CD4-positive, alpha-beta memory T cell (primary cell): ENCODE measurements around the gene BRF1. TPM values are rescaled to one million over a fixed set of nuclear protein-coding genes. Genes with fewer than 3 reads are reported as not detected.
A peak's percentile ranks its signal among the peaks of the same experiment; 100 is the strongest.
"Not testable (repeated sequence)": the region's sequence is repeated elsewhere in the genome, so short reads cannot be mapped to it uniquely, and the experiment has no call there.

Experiments used
- CTCF ChIA-PET: fragments of 350-600 bp; sonication (Branson Sonifier 250); formaldehyde crosslinking; loops from one replicate; lab custom pipeline; 2021; ENCODE audit warnings: inconsistent platforms; ENCODE audit not compliant: partially characterized antibody; lab: Charles Lee
- POLR2A ChIA-PET: fragments of 350-600 bp; sonication (Branson Sonifier 250); formaldehyde crosslinking; loops from one replicate; lab custom pipeline; 2021; ENCODE audit not compliant: partially characterized antibody; lab: Charles Lee
- DNase-seq, 5 donors: peaks; one replicate each; pipeline versions ENCODE4 v3.0.0 to v3.0.0-alpha.2; 2020 to 2022; ENCODE audit warnings: mixed read lengths in 1 of 5
- H3K27ac ChIP-seq: one replicate; pipeline ENCODE4 v1.7.0; 2013; ENCODE audit warnings: low read depth, low read length
- H3K27me3 ChIP-seq: 2 replicates; pipeline ENCODE4 v1.7.0; 2013; ENCODE audit warnings: mild to moderate bottlenecking, low read length, moderate library complexity; ENCODE audit not compliant: insufficient read depth
- H3K36me3 ChIP-seq: 2 replicates; pipeline ENCODE4 v1.7.0; 2013; ENCODE audit warnings: mild to moderate bottlenecking, low read length, moderate library complexity; ENCODE audit not compliant: insufficient read depth
- H3K4me1 ChIP-seq: 2 replicates; pipeline ENCODE4 v1.7.0; 2013; ENCODE audit warnings: mild to moderate bottlenecking, low read length, moderate library complexity; ENCODE audit not compliant: insufficient read depth
- H3K4me3 ChIP-seq, 2 donors: one replicate each; pipeline ENCODE4 v1.7.0; 2013; ENCODE audit warnings: low read length in 2 of 2, mild to moderate bottlenecking in 1 of 2
- H3K9me3 ChIP-seq, 2 donors: one replicate each; pipeline ENCODE4 v1.7.0; 2013; ENCODE audit warnings: low read length in 2 of 2, control low read depth in 1 of 2; ENCODE audit not compliant: control insufficient read depth in 1 of 2
- H3K27ac Mint-ChIP-seq, 7 donors: one replicate each; pipeline ENCODE4 v1.8.0; 2020 to 2021; ENCODE audit warnings: mixed read lengths in 7 of 7, mild to moderate bottlenecking in 6 of 7, inconsistent platforms in 3 of 7, moderate library complexity in 3 of 7
- H3K27me3 Mint-ChIP-seq, 2 donors: one replicate each; pipeline ENCODE4 v1.8.0; 2020 to 2021; ENCODE audit warnings: mixed read lengths in 2 of 2
- H3K36me3 Mint-ChIP-seq, 2 donors: one replicate each; pipeline ENCODE4 v1.8.0; 2020 to 2021; ENCODE audit warnings: mixed read lengths in 2 of 2, inconsistent platforms in 1 of 2, mild to moderate bottlenecking in 1 of 2
- H3K4me1 Mint-ChIP-seq, 4 donors: one replicate each; pipeline ENCODE4 v1.8.0; 2020 to 2021; ENCODE audit warnings: mixed read lengths in 4 of 4, mild to moderate bottlenecking in 1 of 4
- H3K4me3 Mint-ChIP-seq, 8 donors: one replicate each; pipeline ENCODE4 v1.8.0; 2020 to 2021; ENCODE audit warnings: mixed read lengths in 8 of 8, mild to moderate bottlenecking in 7 of 8, moderate library complexity in 6 of 8, inconsistent platforms in 3 of 8
- H3K9me3 Mint-ChIP-seq, 8 donors: one replicate each; pipeline ENCODE4 v1.8.0; 2020 to 2021; ENCODE audit warnings: mixed read lengths in 8 of 8, mild to moderate bottlenecking in 5 of 8, inconsistent platforms in 3 of 8, moderate library complexity in 1 of 8
- intact Hi-C: fragments of 100-400 bp; cut with micrococcal nuclease; formaldehyde crosslinking; loops from one replicate; pipeline ENCODE4 v1.15.1; 2023
- polyA plus RNA-seq, 2 donors: library from polyadenylated mRNA; unstranded; fragments of 300-500 nt; fragmentation: Illumina TruSeq; gene quantifications; one replicate each; pipeline ENCODE4 v1.2.3, GENCODE V29; 2021
- total RNA-seq, 2 experiments: library from RNA; stranded (reverse); gene quantifications; one replicate each; pipeline ENCODE4 v1.2.3, GENCODE V29; 2021

BRF1 gene
- total and polyA plus RNA-seq, 4 experiments from 2014 or later, result 3.0 to 56.0 (median 30.0) TPM

- Histone ChIP-seq H3K4me3 (no peak overlapping the region), H3K27ac (no peak overlapping the region), H3K9me3 (no peaks in the 10 kb centered on the region), H3K27me3 (no peaks in the 10 kb centered on the region), H3K4me1 (peaks cover 32% of the 10 kb centered on the region), H3K36me3 (no peaks in the 10 kb centered on the region)
- Mint-ChIP-seq H3K36me3 (peaks cover 0 to 4% of the 10 kb centered on the region in 2 donors), H3K4me1 (peaks cover 17 to 58% (median 31%) of the 10 kb centered on the region in 4 donors), H3K27me3 (no peaks in the 10 kb centered on the region), H3K27ac (peak overlapping the region in 3 of 7 donors; percentile 1 to 50 (median 32)), H3K4me3 (peak overlapping the region in 1 of 8 donors; percentile 15), H3K9me3 (no peaks in the 10 kb centered on the region)
- intact Hi-C loops, result no loop called here
- no peak for DNase-seq
- POLR2A ChIA-PET, result interaction anchor here (4.0 kb wide), 1 partner anchor 10 kb away, joined by 22 read pairs; the partner anchor contains the start of gene BRF1
- CTCF ChIA-PET, result interaction anchor here (0.7 to 1.3 kb wide), 3 partner anchors 10 to 201 kb away, joined by 3 read pairs; partner anchors contain the start of gene BRF1
Measured at GRCh38 chr14:105290621-105291346, 10.0 kb downstream of the BRF1 start.

GRCh38 chr14:105288936-105289335 is 11.9 kb downstream of the BRF1 start:
- intact Hi-C loops, H3K9me3 Mint-ChIP-seq: not testable (repeated sequence)

GRCh38 chr14:105287249-105288102 is 13.3 kb downstream of the BRF1 start:
- H3K4me3 Mint-ChIP-seq, result no peak overlapping the region
- ChIA-PET POLR2A (interaction anchor here (1.5 kb wide), 1 partner anchor 14 kb away, joined by 4 read pairs; the partner anchor contains the start of gene BRF1), CTCF (no interaction called here)
- no peaks in the 10 kb centered on the region for H3K27me3 ChIP-seq
- intact Hi-C loops, result no loop called here
- H3K27ac ChIP-seq, result no peak overlapping the region
- H3K9me3 ChIP-seq, result no peaks in the 10 kb centered on the region
- H3K4me1 Mint-ChIP-seq, result peaks cover 22 to 55% (median 28%) of the 10 kb centered on the region in 4 donors
- H3K4me3 ChIP-seq, result no peak overlapping the region
- H3K27ac Mint-ChIP-seq, result no peak overlapping the region
- no peaks in the 10 kb centered on the region for H3K9me3 Mint-ChIP-seq
- H3K4me1 ChIP-seq, result peaks cover 5% of the 10 kb centered on the region
- H3K36me3 Mint-ChIP-seq, result peaks cover 4 to 12% of the 10 kb centered on the region in 2 donors
- no peaks in the 10 kb centered on the region for H3K27me3 Mint-ChIP-seq
- DNase-seq, result no peak
- no peaks in the 10 kb centered on the region for H3K36me3 ChIP-seq

More at GRCh38 chr14:105288936-105289335, 11.9 kb downstream of the BRF1 start:
- peaks cover 4 to 10% of the 10 kb centered on the region in 2 donors for H3K36me3 Mint-ChIP-seq
- not testable (repeated sequence) for H3K4me3 ChIP-seq, H3K36me3 ChIP-seq, H3K27me3 Mint-ChIP-seq, DNase-seq, H3K27ac ChIP-seq, H3K27me3 ChIP-seq, H3K9me3 ChIP-seq
- H3K4me1 Mint-ChIP-seq, result peaks cover 17 to 63% (median 29%) of the 10 kb centered on the region in 4 donors
- peak overlapping the region in 2 of 7 donors; percentile 22 to 46 for H3K27ac Mint-ChIP-seq
- peak overlapping the region in 1 of 8 donors; percentile 61 for H3K4me3 Mint-ChIP-seq
- peaks cover 20% of the 10 kb centered on the region for H3K4me1 ChIP-seq
- POLR2A ChIA-PET, result interaction anchor here (1.5 kb wide), 1 partner anchor 12 kb away, joined by 4 read pairs; the partner anchor contains the start of gene BRF1
- CTCF ChIA-PET, result interaction anchor here (0.9 kb wide), 1 partner anchor 12 kb away, joined by 3 read pairs; the partner anchor contains the start of gene BRF1

GRCh38 chr14:105286759-105287144 is 14.0 kb downstream of the BRF1 start:
- CTCF ChIA-PET, result no interaction called here
- Mint-ChIP-seq H3K9me3 (no peaks in the 10 kb centered on the region), H3K27ac (peak overlapping the region in 1 of 7 donors; percentile 85), H3K4me3 (no peak overlapping the region), H3K27me3 (no peaks in the 10 kb centered on the region), H3K36me3 (peaks cover 4 to 13% of the 10 kb centered on the region in 2 donors), H3K4me1 (peaks cover 25 to 58% (median 32%) of the 10 kb centered on the region in 4 donors)
- no peaks in the 10 kb centered on the region for H3K27me3 ChIP-seq
- H3K36me3 ChIP-seq, result no peaks in the 10 kb centered on the region
- H3K4me3 ChIP-seq, result no peak overlapping the region
- H3K27ac ChIP-seq, result no peak overlapping the region
- POLR2A ChIA-PET, result no interaction called here
- intact Hi-C loops, result no loop called here
- DNase-seq, result no peak
- H3K9me3 ChIP-seq, result no peaks in the 10 kb centered on the region
- peaks cover 3% of the 10 kb centered on the region for H3K4me1 ChIP-seq

- Histone ChIP-seq H3K36me3 (no peaks in the 10 kb centered on the region), H3K27me3 (no peaks in the 10 kb centered on the region), H3K4me3 (no peak overlapping the region), H3K9me3 (no peaks in the 10 kb centered on the region), H3K27ac (no peak overlapping the region), H3K4me1 (no peaks in the 10 kb centered on the region)
- Mint-ChIP-seq H3K27me3 (no peaks in the 10 kb centered on the region), H3K4me1 (peaks cover 22 to 53% (median 27%) of the 10 kb centered on the region in 4 donors), H3K27ac (peak overlapping the region in 2 of 7 donors; percentile 38 to 82), H3K9me3 (no peaks in the 10 kb centered on the region), H3K4me3 (no peak overlapping the region), H3K36me3 (peaks cover 4 to 15% of the 10 kb centered on the region in 2 donors)
- POLR2A ChIA-PET, result interaction anchor here (1.1 kb wide), 1 partner anchor 16 kb away, joined by 3 read pairs; the partner anchor contains the start of gene BRF1
- CTCF ChIA-PET, result interaction anchor here (0.9 kb wide), 1 partner anchor 84 kb away, joined by 3 read pairs; no protein-coding TSS in a partner anchor
- intact Hi-C loops, result no loop called here
- DNase-seq, result no peak
Measured at GRCh38 chr14:105285174-105285573, 15.6 kb downstream of the BRF1 start.

- POLR2A ChIA-PET, result no interaction called here
- peak overlapping the region in 1 of 8 donors; percentile 36 for H3K4me3 Mint-ChIP-seq
- DNase-seq, result no peak
- intact Hi-C loops, result no loop called here
- CTCF ChIA-PET, result no interaction called here
- Histone ChIP-seq H3K9me3 (no peaks in the 10 kb centered on the region), H3K27me3 (no peaks in the 10 kb centered on the region), H3K36me3 (no peaks in the 10 kb centered on the region), H3K27ac (no peak overlapping the region), H3K4me1 (no peaks in the 10 kb centered on the region), H3K4me3 (no peak overlapping the region)
- peaks cover 20 to 56% (median 26%) of the 10 kb centered on the region in 4 donors for H3K4me1 Mint-ChIP-seq
- no peaks in the 10 kb centered on the region for H3K9me3 Mint-ChIP-seq
- H3K27ac Mint-ChIP-seq, result peak overlapping the region in 2 of 7 donors; percentile 53 to 57
- H3K36me3 Mint-ChIP-seq, result peaks cover 4 to 15% of the 10 kb centered on the region in 2 donors
- H3K27me3 Mint-ChIP-seq, result no peaks in the 10 kb centered on the region
Measured at GRCh38 chr14:105283899-105284298, 16.9 kb downstream of the BRF1 start.
